HG02678 (cell line): ENCODE results near the gene CCDC138.

Source experiments
- ATAC-seq: cut with Tn5 transposase; IDR thresholded peaks from one replicate; pipeline ENCODE4 v1.9.1; 2021; ENCODE audit warnings: mild to moderate bottlenecking, moderate library complexity; ENCODE audit not compliant: unreplicated experiment

Gene CCDC138

DNA sequence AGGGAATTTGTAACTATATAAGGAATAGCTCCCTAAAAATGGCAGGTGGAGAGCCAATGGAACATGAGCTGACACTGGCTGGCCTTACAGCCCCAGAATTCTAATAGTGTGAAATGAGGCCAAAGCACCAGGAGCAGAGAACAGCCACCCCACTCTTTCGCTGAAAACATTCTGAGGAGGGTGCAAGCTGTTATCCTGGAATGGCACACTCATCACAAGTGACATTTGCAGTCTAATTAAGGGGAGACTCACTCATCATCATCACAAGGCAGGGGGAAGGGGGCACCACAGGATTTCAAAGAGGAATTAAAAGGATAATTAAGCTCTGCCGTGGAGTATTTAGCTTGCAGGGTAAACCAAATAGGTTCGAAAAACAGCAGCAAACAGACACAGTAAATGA, 108.2 kb downstream of the CCDC138 start:
- ATAC-seq: no peak

DNA sequence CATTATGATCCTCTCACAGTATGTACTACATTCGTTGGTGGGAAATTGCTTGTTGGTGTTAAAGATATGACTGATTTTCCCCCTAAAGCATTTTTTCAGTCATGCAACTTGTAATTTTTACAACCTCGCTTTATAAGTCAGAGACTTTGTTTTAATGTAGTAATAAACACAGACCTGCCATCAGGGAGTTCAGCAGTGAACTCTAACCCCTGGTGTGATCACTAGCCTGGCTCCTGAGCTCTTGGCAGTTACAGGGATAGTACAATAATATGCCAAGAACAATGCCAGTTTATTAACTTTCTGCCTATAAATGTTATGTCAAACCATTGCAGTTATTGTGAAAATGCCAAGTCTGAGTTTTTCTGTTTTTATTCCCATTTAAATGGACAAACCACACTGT, 108.6 kb downstream of the CCDC138 start:
- ATAC-seq: no peak

DNA sequence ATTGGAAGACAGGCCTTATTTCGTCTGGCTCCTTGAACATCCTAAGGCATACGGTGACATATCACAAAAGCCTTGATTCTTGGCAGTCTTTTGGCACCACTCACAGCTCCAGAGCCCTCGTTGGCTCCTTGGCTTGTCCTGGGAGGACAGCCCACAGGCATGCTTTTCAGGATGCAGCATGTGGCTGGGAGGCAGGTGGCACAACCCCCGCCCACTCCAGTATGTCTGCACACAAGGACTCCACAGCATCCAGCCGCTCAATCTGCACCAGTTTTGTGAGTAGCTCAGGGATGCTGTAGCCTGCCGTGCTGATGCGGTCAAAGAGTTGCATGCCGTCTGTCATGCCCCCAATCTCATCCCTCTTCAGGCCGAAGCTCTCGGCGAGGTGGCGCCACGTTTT, 110.2 kb downstream of the CCDC138 start:
- no peak for ATAC-seq

DNA sequence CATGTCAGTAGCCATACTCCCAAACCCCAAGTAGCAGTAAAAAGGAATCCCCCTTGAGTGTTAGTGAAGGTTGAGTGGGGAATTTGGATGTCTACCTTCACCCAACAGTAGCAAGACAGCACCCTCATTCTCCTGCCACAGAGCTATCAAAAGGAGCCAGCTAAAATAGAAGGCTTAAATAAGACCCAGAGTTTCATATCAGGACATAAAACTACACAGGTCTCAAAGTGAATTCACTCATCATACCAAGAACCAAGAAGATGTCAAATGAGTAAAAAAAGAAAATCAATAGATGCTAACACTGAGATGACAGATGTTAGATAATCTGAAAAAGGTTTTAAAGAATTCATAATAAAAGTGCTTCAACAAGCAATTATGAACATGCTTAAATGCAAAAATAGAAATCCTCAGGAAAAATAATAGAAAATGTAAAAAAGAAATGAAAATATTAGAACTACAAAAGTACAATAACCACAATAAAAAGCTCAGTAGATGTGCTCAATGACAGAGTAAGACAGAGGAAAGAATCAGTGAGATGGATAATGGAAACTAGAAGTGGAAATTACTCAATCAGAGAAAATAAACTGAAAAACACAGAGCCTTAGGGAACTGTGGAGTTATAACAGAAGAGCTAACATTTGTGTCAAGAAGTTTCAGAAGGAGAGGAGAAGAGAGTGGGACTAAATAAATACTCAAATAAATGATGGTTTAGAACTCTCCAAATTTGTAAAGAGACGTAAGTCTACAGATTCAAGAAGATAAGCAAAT, 111.9 kb downstream of the CCDC138 start:
- no peak for ATAC-seq

DNA sequence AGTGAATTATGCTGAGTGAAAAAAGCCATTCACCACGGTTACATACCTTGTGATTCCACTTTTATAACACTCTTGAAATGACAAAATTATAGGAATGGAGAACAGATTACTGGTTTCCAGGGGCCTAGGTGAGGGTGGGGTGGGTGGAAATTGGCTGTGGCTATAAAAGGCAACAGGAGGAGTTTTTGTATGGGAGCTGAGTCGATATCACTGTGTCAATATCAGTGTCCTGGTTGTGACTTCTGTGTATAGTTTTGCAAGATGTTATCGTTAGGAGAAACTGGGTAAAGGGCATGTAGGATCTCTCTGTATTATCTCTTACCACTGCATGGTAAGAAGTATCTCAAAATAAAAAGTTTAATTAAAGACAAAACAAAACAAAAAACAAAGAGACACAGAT, 118.1 kb downstream of the CCDC138 start:
- no peak for ATAC-seq

DNA sequence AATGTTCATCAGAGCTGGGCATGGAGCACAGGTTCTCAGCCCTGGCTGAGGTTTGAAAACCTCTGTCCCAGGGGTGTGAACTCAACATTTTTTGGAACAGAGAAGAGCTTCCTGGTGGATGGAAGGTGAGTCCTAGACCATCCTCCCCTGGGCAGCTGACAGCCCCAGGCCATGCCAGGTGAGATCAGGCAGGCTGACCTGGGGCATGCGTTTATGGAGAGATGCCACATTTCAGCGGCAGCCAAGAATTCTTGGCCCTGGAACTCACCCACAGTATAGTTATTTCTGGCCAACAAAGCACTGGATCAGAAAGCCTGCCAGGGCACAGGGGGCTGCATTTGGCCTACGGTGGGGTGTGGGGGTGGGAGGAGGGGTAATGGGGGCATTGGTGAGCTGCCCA, 118.6 kb downstream of the CCDC138 start:
- no peak for ATAC-seq

DNA sequence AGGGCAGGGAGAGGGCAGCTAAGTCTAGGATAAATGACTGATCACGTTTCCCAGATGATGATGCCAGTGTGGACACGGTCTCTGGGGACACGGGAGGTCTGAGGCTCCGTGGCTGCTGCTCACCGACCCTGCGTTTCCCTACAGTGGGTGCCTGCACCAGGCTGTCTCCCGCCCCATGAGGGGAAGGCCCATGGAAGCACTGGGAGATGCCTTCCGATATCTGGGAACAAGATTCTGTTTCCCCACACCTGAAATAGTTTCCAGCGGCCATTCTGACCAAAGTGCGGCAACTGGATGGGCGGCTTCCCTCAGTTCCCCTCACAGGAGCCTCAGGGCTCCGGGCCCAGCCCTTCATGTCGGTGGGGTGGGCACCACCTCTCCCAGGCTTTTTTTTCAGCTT, 119.3 kb downstream of the CCDC138 start:
- no peak for ATAC-seq

DNA sequence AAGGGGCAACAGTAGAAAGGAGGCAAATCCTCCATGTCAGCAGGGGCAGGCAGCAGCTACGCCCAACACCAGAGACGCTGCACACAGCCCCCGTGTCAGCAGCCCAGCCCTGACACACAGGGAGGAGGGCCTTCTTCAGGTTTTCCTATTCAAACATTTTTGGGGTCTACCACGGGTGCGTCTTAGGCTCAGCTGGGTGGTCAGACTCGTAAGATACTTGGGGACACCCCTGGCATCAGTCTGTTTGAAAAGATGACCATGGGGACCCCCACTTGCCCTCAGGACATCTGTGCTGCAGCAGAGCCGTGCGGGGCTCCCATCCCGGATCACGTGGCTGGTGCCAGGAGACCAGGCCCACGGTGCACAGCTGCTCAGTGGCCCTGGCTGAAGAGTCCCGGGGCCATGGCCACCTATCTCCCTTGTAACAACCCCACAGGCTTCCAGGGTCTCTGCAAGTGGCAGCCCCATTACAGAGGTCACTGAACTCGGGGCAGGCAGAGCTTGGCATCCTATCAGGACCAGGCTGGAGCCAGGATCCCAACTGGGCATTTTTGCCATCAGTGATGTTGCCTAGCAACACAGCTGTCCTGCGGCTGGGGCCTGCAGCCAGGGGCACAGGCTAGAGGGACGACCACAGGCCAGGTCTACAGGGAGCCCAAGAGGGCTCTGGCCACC, 120.0 kb downstream of the CCDC138 start:
- ATAC-seq: no peak

DNA sequence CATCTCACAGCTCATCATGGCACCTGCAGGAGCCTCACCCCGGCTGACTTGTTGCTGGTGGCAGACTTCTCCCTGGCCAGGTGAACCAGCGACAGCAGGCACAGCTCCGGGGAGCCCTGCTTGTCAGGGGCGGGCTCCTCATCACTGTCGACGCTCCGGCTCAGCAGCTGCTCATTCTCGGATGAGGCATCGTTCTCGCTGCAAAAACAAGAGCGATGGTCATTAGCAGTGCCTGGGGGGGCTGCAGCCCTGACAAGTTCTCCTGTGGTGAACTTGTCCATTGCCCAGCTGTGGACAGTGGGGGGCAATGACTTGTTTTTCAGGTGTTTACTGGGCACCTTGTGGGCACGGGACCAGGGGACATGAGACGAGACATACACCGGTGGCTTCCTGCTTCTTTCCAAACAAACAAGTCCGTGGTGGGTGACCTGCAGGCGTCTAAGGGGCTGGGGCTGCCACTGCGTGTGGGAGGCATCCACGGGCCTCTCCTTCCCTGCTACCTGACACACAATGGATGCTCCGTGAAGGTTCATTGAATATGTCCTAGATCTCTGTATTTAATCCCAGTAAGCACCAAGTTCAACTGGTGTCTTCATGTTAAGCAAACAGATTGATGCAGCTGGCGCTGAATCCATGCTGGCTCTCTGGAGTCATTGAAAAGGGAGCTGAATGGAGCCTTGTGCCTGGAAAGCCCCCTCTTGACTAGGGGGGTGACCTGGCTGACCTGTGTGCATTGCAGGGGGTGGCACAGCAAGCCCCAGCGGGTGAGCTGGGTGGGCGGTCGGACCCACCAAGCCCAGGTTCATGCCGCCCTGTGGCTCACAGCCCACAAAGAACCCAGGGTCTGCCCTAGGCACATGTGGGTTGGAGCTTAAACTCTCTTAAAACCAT, 121.5 kb downstream of the CCDC138 start:
- no peak for ATAC-seq

DNA sequence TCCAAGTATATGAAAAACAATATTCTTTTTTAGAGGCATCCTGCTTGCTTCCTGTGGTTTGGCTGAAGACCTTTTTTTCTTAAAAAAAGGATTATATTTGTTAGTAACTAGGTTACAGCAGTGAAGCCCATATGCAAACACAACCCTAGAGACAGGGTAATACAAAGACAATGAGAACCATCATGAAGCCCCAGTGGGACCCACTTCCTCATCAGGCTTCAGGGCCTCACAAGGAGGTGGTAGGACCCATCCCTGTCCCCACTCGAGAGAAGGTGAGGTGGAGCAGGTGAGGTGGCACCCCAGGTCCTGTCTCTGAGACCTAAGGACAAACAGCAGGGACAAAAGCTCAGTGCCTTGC, 122.1 kb downstream of the CCDC138 start:
- ATAC-seq: no peak

DNA sequence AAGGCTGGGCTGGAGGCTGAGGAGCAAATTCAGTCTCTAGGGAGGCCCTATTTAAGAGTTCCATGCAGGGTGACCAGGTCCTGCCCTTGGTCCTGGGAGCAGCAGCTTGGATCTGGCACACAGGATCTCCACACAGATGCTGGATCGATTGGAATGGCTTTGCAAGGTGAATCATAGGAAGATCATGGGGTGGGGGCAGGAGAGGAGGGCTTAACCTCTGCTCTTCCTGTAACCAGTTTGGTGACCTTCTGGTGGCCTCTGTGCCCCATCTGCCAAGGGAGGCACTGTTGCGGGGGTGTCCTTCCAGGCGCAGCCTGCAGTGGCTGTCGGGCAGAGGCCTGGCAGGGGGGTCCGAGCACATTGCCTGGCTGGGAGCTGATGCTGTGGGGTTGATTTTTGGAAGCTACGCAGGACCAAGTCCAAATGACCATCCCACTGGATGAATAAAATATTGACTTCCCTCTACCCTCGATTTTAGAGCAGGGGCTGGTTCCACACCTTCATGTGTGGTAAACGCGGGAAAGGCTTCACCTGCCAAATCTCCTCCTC, 122.8 kb downstream of the CCDC138 start:
- ATAC-seq: no peak

DNA sequence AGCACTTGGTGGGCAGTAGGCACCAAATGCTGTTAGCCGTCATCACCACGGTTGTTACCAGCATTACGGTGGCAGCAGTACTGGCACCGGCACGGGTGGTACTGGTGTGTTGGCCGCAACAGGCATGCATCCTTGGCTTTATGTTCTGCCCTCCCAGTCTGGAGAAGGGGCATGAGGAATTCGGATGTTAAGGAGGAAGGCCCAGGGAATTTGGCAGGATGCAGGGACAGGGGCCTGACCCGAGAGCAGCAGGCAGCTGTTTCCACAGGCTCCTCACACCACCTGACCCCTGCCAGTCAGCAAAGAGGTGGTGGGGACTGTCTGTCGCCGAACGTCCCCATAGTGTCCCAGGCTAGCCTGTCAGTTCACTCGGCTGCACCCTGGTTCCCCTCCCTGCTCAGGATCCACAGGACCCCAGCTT, 123.5 kb downstream of the CCDC138 start:
- ATAC-seq: no peak

DNA sequence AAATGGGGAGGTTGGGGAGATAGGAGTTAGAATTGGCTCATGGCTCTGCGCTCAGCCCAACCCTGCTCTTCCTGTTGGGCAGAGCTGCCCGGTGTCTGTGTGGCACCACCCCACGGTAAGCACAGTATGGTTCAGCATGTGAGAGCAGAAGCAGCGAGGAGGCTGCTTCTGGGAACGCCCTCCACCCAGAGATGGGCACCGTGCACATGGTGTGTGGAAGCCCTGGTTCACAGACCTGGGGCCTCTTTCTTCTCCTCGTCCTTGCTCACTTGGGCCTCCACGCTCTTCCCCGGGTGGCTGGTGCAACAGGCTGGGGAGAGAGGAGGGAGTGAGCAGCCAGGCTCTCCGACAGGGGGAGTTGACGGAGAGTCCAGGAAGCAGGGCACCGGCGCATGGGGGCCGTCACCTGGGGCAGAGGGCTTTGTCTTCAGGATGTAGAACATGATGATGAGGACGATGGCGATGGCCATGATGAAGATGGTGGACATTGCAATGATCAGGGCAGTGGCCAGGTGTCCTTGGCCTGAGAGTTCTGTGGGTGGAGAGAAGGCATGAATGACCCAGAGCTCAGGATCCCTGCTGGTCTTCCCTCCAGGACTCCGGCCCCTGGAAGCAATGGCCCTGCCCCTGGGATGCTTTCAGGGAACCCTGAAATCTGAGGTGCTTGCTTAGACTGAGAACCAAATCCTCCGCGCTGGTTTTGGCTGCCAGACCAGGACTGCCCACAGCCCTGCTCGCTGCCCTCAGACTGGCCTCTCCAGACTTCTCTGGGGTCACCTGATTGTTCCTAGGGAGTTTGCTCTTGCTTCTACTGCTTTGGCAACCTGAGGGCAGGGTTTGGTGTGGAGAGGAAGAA, 124.2 kb downstream of the CCDC138 start:
- ATAC-seq: no peak

DNA sequence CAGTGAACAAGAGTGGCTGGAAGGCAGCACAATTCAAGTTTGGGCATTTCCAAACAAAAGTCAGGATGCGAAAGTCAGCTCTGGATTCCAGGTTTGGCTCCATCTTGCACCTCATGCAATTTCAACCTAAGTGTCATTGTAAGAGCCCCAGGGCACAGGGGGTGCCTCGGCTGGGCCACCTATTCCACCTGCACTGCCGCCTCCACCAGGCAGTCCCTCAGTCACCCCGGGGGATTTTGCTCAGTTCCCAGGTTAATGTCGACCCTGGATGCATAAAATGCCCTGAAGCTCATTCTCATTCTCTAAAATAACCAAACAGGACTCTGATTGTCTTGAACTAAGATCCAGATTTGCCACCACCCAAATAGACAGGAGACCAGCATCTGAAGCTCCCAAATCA, 124.8 kb downstream of the CCDC138 start:
- ATAC-seq: no peak

DNA sequence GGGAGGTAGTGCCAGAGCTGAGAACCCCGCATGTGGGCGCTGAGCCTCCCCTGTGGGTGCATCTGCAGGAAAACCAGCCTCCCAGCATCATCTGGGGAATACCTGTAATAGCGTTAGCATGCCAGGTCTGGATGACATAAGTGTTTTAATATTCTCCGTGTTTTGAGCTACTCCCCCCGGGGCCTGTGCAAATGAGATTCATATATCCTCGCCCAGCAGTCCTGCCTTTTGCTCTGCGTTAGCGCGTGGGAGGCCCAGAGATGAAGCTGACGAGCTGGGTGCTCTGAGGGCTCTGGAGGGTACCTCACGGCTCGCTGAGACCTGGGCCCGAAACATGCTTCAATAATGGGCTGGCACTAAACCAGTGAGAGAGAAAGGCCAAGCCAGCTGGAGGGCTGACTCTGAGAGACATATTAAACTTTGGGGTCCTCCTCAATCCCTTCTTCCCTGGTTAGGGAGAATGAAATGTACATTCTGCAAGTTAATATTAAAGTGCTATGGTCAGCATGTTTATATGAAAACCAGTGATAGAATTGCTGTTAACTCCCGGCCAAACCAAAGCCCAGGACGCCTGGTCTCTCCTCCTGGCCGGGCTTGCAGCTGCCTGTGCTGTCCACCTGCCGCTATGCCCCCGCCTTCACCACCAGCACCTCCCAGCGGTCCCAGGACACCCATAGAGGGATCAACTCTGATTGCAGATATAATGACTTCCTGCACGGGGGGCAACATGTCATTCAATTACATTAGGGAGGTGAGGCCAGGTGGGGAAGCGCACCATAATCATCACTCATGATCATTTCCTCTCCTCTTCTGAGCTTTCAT, 125.4 kb downstream of the CCDC138 start:
- no peak for ATAC-seq

DNA sequence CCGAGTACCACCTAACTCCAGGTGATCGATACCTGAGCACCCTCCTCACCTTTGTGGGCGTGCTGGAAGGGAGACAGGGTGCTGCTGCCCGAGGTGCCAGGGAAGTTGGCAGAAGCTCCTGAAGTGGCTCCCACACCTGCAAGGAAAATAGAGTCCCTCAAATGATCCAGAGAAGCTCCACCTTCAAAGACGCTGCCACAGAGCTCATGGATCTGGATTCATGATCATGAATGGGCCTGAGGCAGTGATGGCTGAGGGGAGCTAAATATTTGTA, 126.0 kb downstream of the CCDC138 start:
- no peak for ATAC-seq

DNA sequence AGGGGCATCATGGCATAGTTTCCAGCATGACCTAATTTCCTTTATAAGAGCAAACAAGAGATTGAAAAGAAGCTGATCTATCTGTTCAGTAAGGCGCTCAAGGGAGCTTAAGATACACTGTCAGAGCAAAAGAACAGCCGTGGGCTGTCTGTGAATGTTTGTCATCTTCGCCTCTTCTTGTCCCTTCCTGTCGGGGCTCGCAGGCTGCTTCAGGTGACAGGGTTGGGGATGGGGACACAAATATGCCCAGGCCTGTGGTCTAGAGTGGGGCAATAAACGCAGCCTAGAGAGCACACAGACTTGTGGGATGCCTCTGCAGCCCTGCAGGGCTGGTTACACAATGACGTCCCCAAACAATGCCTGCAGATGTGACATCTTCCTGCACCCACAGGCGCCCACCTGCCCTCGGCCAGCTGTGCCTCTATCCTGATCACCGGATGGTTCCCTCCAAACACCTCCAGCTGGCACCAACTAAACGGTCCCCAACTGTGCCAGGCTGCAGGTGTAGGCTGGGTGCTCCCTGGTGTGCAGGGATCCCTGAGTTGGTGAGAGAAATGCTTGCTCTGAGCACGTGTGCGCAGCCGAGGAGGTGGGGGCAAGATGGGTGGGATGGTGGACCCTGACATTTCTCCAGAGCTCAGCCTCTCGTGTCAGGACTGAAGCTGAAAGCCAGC, 129.7 kb downstream of the CCDC138 start:
- ATAC-seq: no peak

DNA sequence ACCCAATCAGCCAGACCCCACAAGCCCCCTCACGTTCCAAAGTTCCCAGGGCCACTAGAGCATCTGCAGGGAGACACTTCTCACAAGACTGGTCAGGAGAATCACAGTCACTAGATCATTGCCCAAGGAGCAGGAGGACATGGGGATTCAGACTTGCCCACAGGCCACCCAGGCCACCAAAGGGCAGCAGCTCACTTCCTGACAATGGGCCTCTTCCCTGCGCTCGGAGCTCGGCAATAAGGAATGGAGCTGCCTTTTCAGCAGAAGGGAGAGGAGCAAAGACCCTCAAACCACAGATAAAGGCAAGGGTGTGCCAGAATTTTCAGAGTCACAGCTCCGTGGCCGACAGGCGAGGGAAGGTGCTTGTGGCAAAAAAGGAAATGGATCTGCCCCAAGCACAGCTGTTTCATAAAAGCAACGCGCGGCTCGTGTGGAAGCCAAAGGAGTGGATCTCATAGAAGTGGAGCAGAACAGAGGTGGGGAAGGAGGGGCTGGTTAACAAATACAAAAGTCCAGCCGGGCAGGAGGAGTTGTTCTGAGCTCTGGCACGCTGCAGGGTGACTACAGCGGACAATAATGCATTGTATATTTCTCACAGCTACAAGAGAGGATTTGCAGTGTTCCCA, 130.3 kb downstream of the CCDC138 start:
- no peak for ATAC-seq

DNA sequence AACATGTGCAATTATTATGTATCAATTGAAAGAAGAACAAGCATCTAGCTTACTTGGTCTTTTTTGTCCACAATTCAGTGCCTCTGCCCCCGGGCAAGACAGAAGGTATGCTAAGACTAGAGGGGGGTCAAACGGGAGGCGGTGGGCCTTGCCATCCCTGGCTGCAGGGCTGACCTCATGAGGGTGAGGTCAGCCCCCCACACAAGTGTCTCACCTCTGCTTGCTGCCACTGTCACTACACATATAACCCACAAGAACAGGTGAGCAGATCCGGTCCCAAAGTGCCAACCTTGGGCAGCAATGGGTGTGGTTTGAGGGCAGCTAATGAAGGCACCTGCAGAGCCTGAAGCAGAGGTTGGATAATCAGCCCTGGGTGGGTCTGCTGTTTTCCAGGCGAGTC, 131.0 kb downstream of the CCDC138 start:
- no peak for ATAC-seq
